ENCODE measurements around the gene C2CD4B.
A peak's percentile ranks its signal among the peaks of the same experiment; 100 is the strongest.

The C2CD4B gene

DNA sequence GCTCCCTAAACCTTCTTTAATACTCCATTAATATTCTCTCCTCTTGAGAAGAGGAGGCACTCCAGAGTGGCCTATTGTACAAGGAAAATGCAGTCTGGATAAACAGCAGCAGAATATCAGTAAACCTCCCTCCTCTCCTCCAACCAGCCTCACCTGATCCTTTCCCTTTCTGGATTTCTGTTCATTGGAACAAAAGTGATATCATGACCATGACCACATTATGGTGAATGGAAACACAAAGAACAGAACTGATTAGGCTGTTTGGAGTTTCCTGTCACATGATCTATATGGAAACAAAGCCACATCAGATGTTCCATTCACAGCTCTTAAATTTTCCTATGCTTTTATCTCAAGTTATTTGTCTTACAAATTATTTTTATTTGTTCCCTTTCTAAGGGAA lies 14.6 kb downstream of the C2CD4B start:
- no peak for DNase-seq (ENCODE audit: insufficient read length, low spot score)
- no peak for FAIRE-seq
- TF ChIP-seq, protein P1, sequence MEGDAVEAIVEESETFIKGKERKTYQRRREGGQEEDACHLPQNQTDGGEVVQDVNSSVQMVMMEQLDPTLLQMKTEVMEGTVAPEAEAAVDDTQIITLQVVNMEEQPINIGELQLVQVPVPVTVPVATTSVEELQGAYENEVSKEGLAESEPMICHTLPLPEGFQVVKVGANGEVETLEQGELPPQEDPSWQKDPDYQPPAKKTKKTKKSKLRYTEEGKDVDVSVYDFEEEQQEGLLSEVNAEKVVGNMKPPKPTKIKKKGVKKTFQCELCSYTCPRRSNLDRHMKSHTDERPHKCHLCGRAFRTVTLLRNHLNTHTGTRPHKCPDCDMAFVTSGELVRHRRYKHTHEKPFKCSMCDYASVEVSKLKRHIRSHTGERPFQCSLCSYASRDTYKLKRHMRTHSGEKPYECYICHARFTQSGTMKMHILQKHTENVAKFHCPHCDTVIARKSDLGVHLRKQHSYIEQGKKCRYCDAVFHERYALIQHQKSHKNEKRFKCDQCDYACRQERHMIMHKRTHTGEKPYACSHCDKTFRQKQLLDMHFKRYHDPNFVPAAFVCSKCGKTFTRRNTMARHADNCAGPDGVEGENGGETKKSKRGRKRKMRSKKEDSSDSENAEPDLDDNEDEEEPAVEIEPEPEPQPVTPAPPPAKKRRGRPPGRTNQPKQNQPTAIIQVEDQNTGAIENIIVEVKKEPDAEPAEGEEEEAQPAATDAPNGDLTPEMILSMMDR (IDR thresholded peaks at IDR 0.05; ENCODE audit: insufficient read depth, missing control alignments): no peak

DNA sequence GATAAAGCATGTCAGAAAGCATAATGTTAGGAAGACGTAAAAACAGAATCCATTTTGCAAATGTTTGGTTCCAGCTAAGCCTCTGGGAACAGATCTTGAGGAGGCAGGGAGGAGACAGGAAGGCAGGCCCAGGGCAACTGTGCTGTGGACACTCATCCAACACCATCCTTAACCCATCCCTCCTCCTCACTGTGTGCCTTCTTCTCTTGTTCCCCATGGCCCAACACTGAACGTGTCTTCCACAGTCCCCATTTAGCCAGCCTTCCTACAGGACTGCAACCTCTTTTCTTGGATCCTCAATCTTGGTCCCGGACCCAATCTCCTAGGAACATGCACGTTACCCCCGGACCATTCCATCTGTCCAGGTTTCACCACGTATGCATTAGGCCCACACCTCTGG lies 15.4 kb downstream of the C2CD4B start:
- TF ChIP-seq, protein P1 (IDR thresholded peaks at IDR 0.05; ENCODE audit: insufficient read depth, missing control alignments): no peak
- no peak for FAIRE-seq

DNA sequence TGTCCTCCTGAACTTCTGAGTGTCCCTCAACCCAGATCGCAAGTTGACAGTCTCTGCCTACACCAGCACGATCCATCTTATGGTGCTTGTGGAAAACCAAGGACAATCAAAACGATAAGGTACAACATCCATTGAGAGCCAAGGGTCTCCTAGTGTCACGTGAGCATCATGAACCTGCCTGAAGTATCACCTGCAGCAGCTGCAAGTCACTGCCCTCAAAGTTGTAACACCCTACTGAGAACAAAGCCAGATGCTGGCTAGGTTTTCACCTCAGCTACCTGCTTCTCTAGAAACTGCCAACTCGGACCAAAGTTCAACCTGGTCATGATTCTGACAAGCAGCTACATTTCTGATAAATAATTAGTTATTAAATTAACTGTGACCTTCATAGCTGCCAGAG lies 17.5 kb downstream of the C2CD4B start:
- no peak for FAIRE-seq
- TF ChIP-seq, protein P1 (IDR thresholded peaks at IDR 0.05; ENCODE audit: insufficient read depth, missing control alignments): no peak

More for the DNA sequence above, 15.4 kb downstream of the C2CD4B start:
- DNase-seq (ENCODE audit: insufficient read length, low spot score): no peak

DNA sequence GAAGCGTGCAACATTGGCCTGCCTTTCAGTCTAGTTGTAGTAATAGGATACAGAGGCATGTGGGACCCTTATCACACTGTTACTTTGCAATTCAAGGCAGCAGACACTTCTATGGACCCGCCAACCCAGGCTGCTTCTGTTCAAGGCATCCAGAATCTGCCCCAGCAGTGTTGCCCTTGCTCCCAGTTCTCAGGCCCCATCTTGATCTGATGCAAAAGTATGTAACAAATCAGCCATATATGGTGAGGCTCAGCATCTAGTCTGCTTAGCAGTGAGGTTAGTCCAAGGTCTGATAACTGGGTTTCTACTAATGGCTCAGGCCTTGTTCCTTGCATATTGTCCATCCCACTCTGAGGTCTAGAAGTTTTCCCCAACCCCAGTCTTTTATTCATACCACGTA lies 17.9 kb downstream of the C2CD4B start:
- DNase-seq (ENCODE audit: insufficient read length, low spot score) (no peak), FAIRE-seq (no peak)
- TF ChIP-seq, protein P1 (IDR thresholded peaks at IDR 0.05; ENCODE audit: insufficient read depth, missing control alignments): no peak

More for the DNA sequence above, 17.5 kb downstream of the C2CD4B start:
- no peak for DNase-seq (ENCODE audit: insufficient read length, low spot score)

DNA sequence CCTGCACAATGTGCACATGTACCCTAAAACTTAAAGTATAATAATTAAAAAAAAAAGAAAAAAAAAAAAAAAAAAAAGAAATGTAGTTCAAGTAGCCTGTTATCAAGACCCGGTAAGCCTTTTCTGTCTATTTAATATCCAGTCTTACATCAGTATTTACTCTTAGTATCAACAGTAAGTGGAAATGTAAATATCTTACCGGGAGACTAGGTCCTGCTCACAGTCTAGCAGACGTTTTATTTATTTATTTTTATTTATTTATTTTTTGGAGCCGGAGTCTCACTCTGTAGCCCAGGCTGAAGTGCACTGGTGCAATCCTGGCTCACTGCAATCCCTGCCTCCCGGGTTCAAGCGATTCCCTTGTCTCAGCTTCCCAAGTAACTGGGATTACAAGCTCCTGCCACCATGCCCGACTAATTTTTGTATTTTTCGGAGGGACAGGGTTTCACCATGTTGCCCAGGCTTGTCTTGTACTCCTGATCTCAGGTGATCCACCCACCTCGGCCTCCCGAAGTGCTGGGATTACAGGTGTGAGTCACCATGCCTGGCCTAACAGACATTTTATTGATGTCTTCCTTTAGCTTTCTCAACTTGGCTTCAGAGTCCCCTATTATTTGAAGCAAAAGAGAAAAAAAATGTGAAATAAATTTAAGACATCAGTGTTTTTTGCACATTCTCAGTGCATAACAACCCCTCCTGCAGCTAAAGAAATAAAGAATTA lies 19.9 kb downstream of the C2CD4B start:
- FAIRE-seq: no peak
- TF ChIP-seq, protein P1 (IDR thresholded peaks at IDR 0.05; ENCODE audit: insufficient read depth, missing control alignments): no peak
- no peak for DNase-seq (ENCODE audit: insufficient read length, low spot score)

DNA sequence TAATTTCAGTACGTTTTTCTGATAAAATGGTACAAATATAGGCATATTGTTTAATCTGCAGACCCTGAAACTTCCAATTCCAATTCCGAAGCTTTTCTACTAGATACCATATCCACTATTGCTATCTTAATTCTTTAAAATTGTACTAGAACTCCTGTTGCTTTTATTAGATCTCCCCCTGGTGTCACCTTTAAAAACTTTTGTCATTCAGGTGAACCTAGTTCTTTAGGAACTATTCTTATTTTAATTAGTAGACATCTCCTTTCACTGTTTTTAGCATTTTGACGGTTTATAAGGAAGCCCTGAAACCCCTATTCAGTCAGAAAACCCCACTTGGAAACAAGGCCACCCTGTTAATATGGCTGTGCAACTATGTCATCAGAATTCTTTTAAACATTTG lies 22.3 kb downstream of the C2CD4B start:
- DNase-seq (ENCODE audit: insufficient read length, low spot score) (no peak), FAIRE-seq (no peak)
- TF ChIP-seq, protein P1 (IDR thresholded peaks at IDR 0.05; ENCODE audit: insufficient read depth, missing control alignments): peak; percentile 24
